Gastrocnemius medialis (tissue), 4 donors: ENCODE measurements around the gene GAREM1.

Source experiments
- CTCF ChIP-seq, 5 experiments: fragments of 450-650 bp in 3 of 5; fragments of 200-600 bp in 2 of 5; sonication (generic) in 2 of 5; IDR thresholded peaks in 4 of 5; conservative IDR thresholded peaks in 1 of 5; 1 replicate in 4 of 5; 2 replicates in 1 of 5; pipeline ENCODE4 v1.5.1; 2016 to 2019; ENCODE audit warnings: antibody characterized with exemption in 5 of 5, mild to moderate bottlenecking in 3 of 5, moderate library complexity in 3 of 5
- POLR2A ChIP-seq, 2 donors: fragments of 450-650 bp; IDR thresholded peaks; one replicate each; pipeline ENCODE4 v1.6.1; 2017; ENCODE audit warnings: antibody characterized with exemption in 2 of 2, mild to moderate bottlenecking in 2 of 2, moderate library complexity in 2 of 2

GRCh38 chr18:32422978-32423740 lies 47.5 kb downstream of the GAREM1 start:
- TF ChIP-seq POLR2A (IDR thresholded peaks at IDR 0.05), result no peak
- no peak for TF ChIP-seq CTCF (IDR thresholded peaks at IDR 0.05 in 4 of 5, conservative IDR thresholded peaks at IDR 0.05 in 1 of 5)
